Tibial nerve (tissue), 4 donors: Measurements from ENCODE around the gene SH3RF3. TPM values are rescaled to one million over a fixed set of nuclear protein-coding genes. Genes with fewer than 3 reads are reported as not detected.

ENCODE experiments used
- DNase-seq, 2 donors: peaks; one replicate each; pipeline ENCODE4 v3.0.0-alpha.2; 2019; ENCODE audit warnings: low spot score in 2 of 2
- H3K27ac ChIP-seq, 4 donors: fragments of 200-600 bp; sonication (generic) in 3 of 4; one replicate each; pipeline ENCODE4 v1.5.1; 2017 to 2019; ENCODE audit warnings: mild to moderate bottlenecking in 1 of 4
- H3K27me3 ChIP-seq, 2 donors: fragments of 200-600 bp; sonication (generic) in 1 of 2; one replicate each; pipeline versions ENCODE4 v1.5.1 to v1.6.0; 2017 to 2019
- H3K36me3 ChIP-seq, 3 donors: fragments of 200-600 bp; sonication (generic); one replicate each; pipeline ENCODE4 v1.5.1; 2018 to 2019
- H3K4me1 ChIP-seq, 4 donors: fragments of 200-600 bp; sonication (generic) in 3 of 4; one replicate each; pipeline ENCODE4 v1.5.1; 2017 to 2019
- H3K4me3 ChIP-seq, 4 donors: fragments of 200-600 bp; sonication (generic) in 3 of 4; one replicate each; pipeline ENCODE4 v1.5.1; 2017 to 2019; ENCODE audit warnings: mild to moderate bottlenecking in 1 of 4, moderate library complexity in 1 of 4
- H3K9me3 ChIP-seq, 4 donors: fragments of 200-600 bp; sonication (generic) in 3 of 4; one replicate each; pipeline ENCODE4 v1.5.1; 2017 to 2019
- EP300 ChIP-seq, 2 donors: sonication (generic); formaldehyde crosslinking; IDR thresholded peaks; one replicate each; pipeline ENCODE4 v1.6.1; 2017; ENCODE audit warnings: antibody characterized with exemption in 2 of 2, mild to moderate bottlenecking in 1 of 2
- POLR2A ChIP-seq, 2 donors: fragments of 450-650 bp; IDR thresholded peaks; one replicate each; pipeline ENCODE4 v1.6.1; 2017; ENCODE audit warnings: antibody characterized with exemption in 2 of 2, mild to moderate bottlenecking in 2 of 2, moderate library complexity in 2 of 2
- WGBS, 2 donors: methylation state at CpG; one replicate each; pipeline ENCODE4 v1.1.5; 2018; 5-methylcytosine and 5-hydroxymethylcytosine counted together
- total RNA-seq, 4 donors: library from RNA; depleted of rRNA; stranded (reverse); fragments of >200 nt; gene quantifications; one replicate each; pipeline ENCODE4 v1.1.0, GENCODE V29; 2016
- TF ChIP-seq, protein P1 (sequence below), 5 experiments: fragments of 200-600 bp in 3 of 5; fragments of 450-650 bp in 2 of 5; sonication (generic) in 3 of 5; IDR thresholded peaks; one replicate each; pipeline ENCODE4 v1.5.1; 2016 to 2019; ENCODE audit warnings: antibody characterized with exemption in 5 of 5, mild to moderate bottlenecking in 3 of 5, moderate library complexity in 2 of 5

The SH3RF3 gene
- total RNA-seq, 4 donors from 2014 or later: 6.9 to 18.0 (median 11.4) TPM

GRCh38 chr2:109487871-109488655 lies 359.1 kb downstream of the SH3RF3 start:
- TF ChIP-seq POLR2A (IDR thresholded peaks at IDR 0.05) (no peak), EP300 (IDR thresholded peaks at IDR 0.05) (no peak)
- TF ChIP-seq, protein P1, sequence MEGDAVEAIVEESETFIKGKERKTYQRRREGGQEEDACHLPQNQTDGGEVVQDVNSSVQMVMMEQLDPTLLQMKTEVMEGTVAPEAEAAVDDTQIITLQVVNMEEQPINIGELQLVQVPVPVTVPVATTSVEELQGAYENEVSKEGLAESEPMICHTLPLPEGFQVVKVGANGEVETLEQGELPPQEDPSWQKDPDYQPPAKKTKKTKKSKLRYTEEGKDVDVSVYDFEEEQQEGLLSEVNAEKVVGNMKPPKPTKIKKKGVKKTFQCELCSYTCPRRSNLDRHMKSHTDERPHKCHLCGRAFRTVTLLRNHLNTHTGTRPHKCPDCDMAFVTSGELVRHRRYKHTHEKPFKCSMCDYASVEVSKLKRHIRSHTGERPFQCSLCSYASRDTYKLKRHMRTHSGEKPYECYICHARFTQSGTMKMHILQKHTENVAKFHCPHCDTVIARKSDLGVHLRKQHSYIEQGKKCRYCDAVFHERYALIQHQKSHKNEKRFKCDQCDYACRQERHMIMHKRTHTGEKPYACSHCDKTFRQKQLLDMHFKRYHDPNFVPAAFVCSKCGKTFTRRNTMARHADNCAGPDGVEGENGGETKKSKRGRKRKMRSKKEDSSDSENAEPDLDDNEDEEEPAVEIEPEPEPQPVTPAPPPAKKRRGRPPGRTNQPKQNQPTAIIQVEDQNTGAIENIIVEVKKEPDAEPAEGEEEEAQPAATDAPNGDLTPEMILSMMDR (IDR thresholded peaks at IDR 0.05): no peak
- no peak for DNase-seq
- Histone ChIP-seq H3K27ac (no peak overlapping the region), H3K9me3 (no peaks in the 10 kb centered on the region), H3K36me3 (peaks cover 0 to 14% (median 0%) of the 10 kb centered on the region in 3 donors), H3K27me3 (no peaks in the 10 kb centered on the region), H3K4me1 (peaks cover 0 to 9% (median 0%) of the 10 kb centered on the region in 4 donors), H3K4me3 (no peak overlapping the region)
- 86 to 90% methylated on average over 14 of the region's 14 CpGs for WGBS, 2 donors

- Histone ChIP-seq H3K27ac (no peak overlapping the region), H3K4me1 (peaks cover 0 to 3% (median 0%) of the 10 kb centered on the region in 4 donors), H3K27me3 (no peaks in the 10 kb centered on the region), H3K36me3 (peaks cover 0 to 14% (median 0%) of the 10 kb centered on the region in 3 donors), H3K4me3 (no peak overlapping the region), H3K9me3 (no peaks in the 10 kb centered on the region)
- TF ChIP-seq POLR2A (IDR thresholded peaks at IDR 0.05): no peak
- DNase-seq: no peak
- WGBS, 2 donors: 95 to 98% methylated on average over 9 of the region's 9 CpGs
Measured at GRCh38 chr2:109489296-109489695, 360.3 kb downstream of the SH3RF3 start.

DNA sequence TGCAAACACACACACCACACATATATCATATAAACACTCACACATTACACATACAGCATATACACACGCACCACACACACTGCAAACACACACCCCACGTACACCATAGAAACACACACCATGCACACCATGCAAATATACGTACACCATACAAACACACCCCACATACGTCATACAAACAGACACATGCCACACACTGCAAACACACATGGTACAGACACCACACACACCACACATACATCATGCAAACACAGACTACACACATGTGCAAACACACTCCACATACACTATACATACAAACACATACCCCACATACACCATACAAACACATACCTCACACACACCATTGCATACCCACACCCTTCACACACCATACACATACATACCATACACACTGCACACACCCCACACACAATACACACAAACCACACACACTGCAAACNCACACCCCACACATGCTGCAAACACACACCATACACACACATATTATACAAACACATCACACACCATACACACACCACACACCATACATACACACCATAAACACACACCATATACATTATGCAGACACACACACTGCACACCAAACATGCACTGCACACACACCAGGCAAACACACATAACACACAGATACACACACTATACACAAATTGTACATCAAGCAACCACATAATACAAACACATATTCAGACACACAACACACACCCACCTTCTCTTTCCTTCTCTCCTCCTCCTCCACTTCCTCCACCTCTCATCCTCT lies 364.4 kb downstream of the SH3RF3 start:
- no peak overlapping the region for H3K4me3 ChIP-seq
- peaks cover 0 to 14% (median 0%) of the 10 kb centered on the region in 3 donors for H3K36me3 ChIP-seq
- no peak for DNase-seq
- H3K27me3 ChIP-seq: no peaks in the 10 kb centered on the region
- no peaks in the 10 kb centered on the region for H3K9me3 ChIP-seq
- no peaks in the 10 kb centered on the region for H3K4me1 ChIP-seq
- TF ChIP-seq POLR2A (IDR thresholded peaks at IDR 0.05): no peak
- TF ChIP-seq EP300 (IDR thresholded peaks at IDR 0.05): no peak
- TF ChIP-seq, protein P1 (IDR thresholded peaks at IDR 0.05): no peak
- no peak overlapping the region for H3K27ac ChIP-seq
- WGBS, 2 donors: 68 to 95% methylated on average over 4 of the region's 4 CpGs

DNA sequence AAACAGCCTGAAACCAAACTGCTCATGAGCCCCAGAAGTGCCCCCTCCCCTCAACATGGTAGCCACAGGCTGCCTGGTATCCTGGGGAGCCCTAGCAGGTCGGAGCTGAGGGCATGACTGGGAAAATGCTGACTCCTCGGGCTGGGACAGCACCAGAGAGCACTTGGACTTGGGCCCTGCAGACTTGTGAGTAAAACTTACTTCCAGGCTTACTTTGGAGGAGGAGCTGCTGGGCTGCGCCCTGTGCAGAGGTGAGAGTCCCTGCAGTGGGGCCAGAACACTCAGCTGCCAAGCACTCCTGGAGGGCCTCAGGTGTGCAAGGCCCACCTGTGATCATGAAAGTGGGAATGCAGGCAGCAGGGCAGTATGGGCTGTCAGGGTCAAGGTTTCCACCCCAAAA lies 365.3 kb downstream of the SH3RF3 start:
- Histone ChIP-seq H3K36me3 (peaks cover 0 to 14% (median 0%) of the 10 kb centered on the region in 3 donors), H3K27me3 (no peaks in the 10 kb centered on the region), H3K4me3 (no peak overlapping the region), H3K27ac (no peak overlapping the region), H3K4me1 (no peaks in the 10 kb centered on the region), H3K9me3 (no peaks in the 10 kb centered on the region)
- 88 to 93% methylated on average over 3 of the region's 3 CpGs for WGBS, 2 donors
- no peak for DNase-seq
- TF ChIP-seq EP300 (IDR thresholded peaks at IDR 0.05): no peak
- TF ChIP-seq, protein P1 (IDR thresholded peaks at IDR 0.05): no peak
- TF ChIP-seq POLR2A (IDR thresholded peaks at IDR 0.05): no peak

GRCh38 chr2:109497463-109497862 lies 368.5 kb downstream of the SH3RF3 start:
- H3K36me3 ChIP-seq: peaks cover 0 to 11% (median 0%) of the 10 kb centered on the region in 3 donors
- WGBS, 2 donors: 37 to 41% methylated on average over 8 of the region's 8 CpGs
- TF ChIP-seq POLR2A (IDR thresholded peaks at IDR 0.05): no peak
- TF ChIP-seq, protein P1 (IDR thresholded peaks at IDR 0.05): no peak
- no peak for TF ChIP-seq EP300 (IDR thresholded peaks at IDR 0.05)
- no peaks in the 10 kb centered on the region for H3K9me3 ChIP-seq
- no peak overlapping the region for H3K27ac ChIP-seq
- no peaks in the 10 kb centered on the region for H3K27me3 ChIP-seq
- no peak for DNase-seq
- no peaks in the 10 kb centered on the region for H3K4me1 ChIP-seq
- no peak overlapping the region for H3K4me3 ChIP-seq
